Neural progenitor cell (in vitro differentiated cells): ENCODE data around the gene ALDH3A1.

Source experiments
- EZH2 ChIP-seq: fragments of 200-600 bp; sonication (generic); IDR thresholded peaks from 2 replicates; pipeline ENCODE4 v1.6.1; 2017; ENCODE audit warnings: antibody characterized with exemption, mild to moderate bottlenecking, moderate library complexity
- EZH2phosphoT487 ChIP-seq: fragments of 200-600 bp; sonication (generic); IDR thresholded peaks from 2 replicates; pipeline ENCODE4 v1.6.1; 2017; ENCODE audit warnings: antibody characterized with exemption
- TF ChIP-seq, protein P1 (sequence below): fragments of 200-600 bp; sonication (generic); IDR thresholded peaks from 2 replicates; pipeline ENCODE4 v1.5.1; 2017; ENCODE audit warnings: antibody characterized with exemption, mild to moderate bottlenecking

DNA sequence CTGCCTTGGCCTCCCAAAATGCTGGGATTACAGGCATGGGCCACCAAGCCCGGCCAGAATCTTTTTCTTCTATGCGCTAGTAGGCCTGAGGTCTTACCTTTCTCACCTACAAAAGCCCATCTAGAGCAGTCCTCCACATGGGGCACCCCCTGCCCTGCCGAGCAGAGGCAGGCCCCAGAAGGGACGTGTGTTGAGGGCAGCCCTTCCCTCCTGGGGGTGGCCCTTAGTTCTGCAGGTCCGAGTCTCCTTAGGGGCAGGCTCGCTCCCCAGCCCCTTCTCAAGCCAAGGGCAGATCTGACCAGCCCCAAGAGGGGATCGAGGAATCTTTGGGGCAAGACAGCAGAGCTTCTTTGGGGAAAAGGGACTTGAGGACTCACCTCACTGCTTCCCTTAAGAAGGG, 17.9 kb upstream of the ALDH3A1 start:
- TF ChIP-seq, protein P1, sequence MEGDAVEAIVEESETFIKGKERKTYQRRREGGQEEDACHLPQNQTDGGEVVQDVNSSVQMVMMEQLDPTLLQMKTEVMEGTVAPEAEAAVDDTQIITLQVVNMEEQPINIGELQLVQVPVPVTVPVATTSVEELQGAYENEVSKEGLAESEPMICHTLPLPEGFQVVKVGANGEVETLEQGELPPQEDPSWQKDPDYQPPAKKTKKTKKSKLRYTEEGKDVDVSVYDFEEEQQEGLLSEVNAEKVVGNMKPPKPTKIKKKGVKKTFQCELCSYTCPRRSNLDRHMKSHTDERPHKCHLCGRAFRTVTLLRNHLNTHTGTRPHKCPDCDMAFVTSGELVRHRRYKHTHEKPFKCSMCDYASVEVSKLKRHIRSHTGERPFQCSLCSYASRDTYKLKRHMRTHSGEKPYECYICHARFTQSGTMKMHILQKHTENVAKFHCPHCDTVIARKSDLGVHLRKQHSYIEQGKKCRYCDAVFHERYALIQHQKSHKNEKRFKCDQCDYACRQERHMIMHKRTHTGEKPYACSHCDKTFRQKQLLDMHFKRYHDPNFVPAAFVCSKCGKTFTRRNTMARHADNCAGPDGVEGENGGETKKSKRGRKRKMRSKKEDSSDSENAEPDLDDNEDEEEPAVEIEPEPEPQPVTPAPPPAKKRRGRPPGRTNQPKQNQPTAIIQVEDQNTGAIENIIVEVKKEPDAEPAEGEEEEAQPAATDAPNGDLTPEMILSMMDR, result no peak
- TF ChIP-seq EZH2 (no peak), EZH2phosphoT487 (no peak)
